GM19395 (cell line): ENCODE results near the gene PLXND1.

ENCODE experiments used
- ATAC-seq: cut with Tn5 transposase; IDR thresholded peaks from one replicate; pipeline ENCODE4 v1.9.1; 2021; ENCODE audit warnings: mild to moderate bottlenecking, moderate library complexity; ENCODE audit not compliant: unreplicated experiment

PLXND1 gene

GRCh38 chr3:129564981-129565644 is 41.4 kb downstream of the PLXND1 start:
- ATAC-seq: no peak

GRCh38 chr3:129563850-129564535 is 42.5 kb downstream of the PLXND1 start:
- no peak for ATAC-seq

DNA sequence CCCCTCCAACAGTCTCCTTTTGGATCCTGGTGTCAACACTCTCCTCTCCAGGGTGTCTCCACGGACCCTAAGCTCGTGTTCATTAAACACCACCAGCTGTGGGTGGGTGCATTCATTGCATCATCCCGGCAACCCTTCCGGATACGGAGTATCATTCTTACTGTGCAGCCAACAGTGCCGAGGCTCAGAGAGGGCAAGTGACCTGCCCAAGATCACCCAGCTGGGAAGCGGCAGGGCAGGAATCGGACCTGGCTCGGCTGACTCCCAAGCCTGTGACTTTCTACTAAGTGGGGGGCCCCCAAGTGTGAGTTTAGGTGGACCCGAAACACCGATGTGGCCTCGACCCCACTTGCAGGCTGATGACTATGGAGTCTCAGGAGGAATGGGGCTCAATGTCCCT is 43.1 kb downstream of the PLXND1 start:
- no peak for ATAC-seq

- ATAC-seq: no peak
These were observed 43.7 kb downstream of the PLXND1 start for GRCh38 chr3:129562803-129563202.

- no peak for ATAC-seq
These were observed 44.7 kb downstream of the PLXND1 start for GRCh38 chr3:129561619-129562248.

DNA sequence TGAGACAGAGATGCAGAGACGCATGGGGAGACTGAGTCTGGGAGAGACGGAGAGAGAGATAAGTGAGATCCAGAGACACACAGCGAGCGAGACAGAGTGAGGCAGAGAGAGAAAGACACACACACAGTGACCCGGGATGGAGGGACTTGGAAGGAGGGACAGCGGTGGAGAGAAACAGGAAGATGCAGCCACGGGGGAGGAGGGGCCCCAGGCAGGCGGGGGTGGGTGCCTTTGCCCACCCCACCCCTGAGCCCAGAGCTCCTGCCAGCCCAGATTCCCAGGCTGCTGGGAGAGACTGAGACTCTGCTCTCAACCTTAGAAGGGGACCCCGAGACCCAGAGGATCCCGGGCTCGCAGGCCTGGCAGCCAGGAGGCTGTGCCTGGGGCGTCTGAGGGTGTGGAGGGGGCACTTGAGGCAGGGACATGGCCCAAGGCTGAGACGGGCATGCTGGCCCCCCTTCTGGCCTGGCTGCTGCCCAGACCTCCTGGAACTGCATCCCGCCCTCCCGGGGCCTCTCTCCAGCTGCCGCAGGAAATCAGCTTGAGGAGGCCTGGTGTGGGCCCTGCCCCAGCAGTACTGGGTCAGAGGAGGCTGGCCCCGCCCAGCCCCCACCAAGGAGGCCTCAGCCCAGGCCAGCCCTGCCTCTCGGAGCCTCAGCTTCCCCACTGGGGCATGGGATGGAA is 45.4 kb downstream of the PLXND1 start:
- no peak for ATAC-seq

DNA sequence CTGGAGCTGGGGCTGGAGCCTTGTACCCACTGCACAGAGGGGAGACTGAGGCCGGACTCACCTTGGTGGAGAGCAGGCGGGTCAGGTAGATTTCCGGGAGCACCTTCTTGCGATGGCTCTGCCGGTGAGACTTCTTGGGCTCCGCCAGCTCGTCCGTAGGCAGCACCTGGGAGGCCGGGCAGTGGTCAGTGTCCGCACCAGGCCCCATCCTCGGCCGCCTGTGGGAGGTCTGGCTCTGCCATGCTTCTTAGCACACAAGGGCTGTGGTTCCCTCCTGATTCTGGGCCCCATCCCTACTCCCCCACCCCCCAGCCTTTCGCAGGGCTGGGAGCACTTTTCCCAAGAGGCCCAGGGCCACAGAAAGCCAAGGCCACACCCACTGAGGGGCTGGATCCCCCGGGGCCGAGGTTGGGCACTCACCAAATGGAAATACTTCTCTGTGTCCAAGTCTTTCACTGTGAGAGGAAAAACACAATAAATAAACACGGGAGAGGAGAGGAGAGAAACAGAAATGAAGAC is 46.1 kb downstream of the PLXND1 start:
- no peak for ATAC-seq

DNA sequence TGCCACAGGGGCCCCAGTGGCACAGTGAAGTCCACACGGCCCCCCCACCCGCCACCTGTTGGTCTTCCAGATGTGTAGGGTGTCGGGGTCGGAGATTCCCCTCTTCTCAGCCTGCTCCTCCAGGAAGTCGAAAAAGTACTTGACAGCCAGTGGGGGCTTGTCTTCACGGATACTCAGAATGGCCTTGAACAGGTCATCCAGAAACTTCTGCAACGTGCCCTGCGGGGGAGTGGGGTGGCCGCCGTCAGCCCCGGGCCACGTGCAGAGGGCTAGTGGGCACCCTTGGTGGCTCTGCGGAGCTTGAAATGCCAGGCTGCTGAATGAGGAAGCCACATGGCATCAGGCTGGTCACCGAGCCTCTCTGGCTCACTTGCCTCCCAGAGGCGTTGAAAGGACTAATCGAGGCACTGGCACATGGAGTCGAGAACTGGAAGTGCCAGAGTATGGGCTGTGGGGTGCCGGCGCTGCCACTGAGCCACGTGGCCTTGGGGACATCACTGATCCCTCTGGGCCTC is 46.9 kb downstream of the PLXND1 start:
- ATAC-seq: no peak

DNA sequence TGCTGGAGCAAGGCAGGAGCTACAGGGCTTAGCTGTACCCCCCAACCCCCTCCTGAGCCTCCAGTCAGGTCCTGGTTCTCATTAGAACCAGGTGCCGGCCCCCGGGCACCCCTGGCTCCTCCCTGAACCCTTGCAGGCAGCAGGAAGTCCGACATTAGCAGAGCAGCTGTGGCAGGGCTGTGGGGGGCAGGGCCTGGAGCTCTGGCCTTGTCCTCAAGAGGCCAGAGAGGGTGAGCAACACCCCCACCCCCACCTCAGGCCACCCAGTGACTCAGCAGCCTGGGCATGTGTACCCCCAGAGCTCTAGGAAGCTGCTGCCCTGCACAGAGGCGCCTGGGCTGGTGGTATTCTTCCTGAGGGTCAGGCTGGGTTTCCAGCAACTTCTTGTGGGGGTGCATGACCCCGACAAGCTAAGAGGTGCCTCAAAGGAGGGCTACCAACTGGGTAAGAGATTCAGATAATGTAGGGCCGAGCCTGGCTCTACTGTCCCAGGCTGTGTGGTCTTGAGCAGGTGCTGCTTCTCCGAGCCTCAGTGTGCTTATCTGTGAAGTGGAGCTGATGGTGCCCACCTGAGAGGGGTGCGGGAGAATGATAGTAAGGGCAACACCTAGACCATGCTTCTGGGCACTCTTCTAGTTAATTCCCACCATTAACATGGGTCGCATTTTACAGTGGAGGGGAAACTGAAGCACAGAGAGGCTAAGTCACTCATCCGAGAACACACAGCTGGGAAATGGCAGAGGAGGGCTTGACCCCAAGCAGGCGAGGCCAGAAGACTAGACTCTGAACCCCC is 47.5 kb downstream of the PLXND1 start:
- no peak for ATAC-seq

GRCh38 chr3:129558081-129558771 is 48.2 kb downstream of the PLXND1 start:
- no peak for ATAC-seq

DNA sequence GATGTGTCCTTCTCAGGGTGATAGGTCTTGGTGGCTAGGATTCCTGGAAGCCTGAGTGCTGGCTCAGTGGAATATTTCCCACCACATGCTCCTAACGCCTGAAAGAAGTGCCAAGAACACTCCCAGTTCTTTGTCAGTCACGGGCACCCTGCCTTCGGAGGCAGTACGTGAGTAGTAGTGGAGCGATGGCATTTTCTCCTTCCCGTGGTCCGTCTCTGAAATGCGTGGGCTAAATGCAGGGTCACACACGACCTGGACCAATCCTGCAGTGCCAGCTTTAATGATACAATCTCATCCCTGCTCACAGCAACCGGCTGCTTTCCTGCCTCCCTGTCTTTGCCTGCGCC is 49.0 kb downstream of the PLXND1 start:
- no peak for ATAC-seq

GRCh38 chr3:129556890-129557547 is 49.5 kb downstream of the PLXND1 start:
- no peak for ATAC-seq

GRCh38 chr3:129556358-129556695 is 50.1 kb downstream of the PLXND1 start:
- no peak for ATAC-seq

DNA sequence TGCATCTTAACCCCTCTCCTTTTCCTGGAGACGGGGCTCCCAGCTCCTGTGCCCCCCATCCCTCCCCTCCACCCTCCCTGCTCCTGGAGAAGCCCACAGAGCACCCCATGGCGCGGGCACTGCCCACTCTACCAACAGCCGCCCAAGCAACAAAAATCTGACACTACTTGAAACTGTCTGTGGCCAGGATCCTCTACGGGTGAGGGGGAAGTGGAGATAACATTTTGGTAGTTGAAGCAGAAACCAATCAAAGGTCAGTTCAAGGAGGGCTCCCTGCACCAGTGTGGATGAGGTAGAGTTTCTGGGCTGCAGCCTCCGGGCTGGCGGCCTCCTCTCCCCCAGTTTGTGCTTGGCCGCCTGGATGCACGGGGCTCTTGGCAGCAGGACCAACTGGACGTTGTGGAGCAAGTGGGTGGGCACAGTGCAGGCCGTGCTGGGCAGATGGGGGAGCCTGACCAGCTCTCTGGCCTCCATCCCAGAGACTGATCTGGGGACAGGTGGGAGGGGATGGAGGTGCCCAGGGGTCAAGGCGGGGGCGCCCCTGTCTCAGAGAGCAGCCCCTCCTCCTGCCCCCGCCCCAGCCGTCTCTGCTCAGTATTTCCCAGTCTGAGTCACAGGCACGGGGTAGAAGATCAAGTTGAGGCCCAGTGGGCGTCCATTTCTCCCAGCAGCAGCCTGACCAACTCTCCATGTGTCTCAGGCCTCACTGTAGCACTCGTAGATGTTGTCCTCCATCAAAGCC is 50.7 kb downstream of the PLXND1 start:
- ATAC-seq: no peak

DNA sequence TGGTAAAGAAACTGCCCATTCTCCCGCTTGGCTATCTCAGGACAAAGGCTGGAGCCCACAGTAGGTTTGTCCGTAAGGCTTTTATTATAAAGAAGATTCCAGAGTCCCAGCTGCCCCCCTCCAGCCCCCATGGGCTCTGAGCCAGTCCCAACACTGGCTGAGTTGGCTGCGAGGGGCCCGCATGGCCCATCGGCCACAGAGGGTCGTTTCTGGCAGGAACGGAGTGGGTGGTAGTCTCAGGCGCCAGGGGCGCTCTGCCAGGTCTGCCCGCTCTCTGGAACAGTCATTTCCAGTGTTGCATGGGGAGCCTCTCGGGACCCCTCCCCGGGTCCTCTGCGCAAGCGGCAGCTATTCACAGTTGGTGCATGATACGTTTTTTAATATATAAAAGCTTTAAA is 51.3 kb downstream of the PLXND1 start:
- no peak for ATAC-seq

- no peak for ATAC-seq
These were observed 51.9 kb downstream of the PLXND1 start for GRCh38 chr3:129554356-129555152.

DNA sequence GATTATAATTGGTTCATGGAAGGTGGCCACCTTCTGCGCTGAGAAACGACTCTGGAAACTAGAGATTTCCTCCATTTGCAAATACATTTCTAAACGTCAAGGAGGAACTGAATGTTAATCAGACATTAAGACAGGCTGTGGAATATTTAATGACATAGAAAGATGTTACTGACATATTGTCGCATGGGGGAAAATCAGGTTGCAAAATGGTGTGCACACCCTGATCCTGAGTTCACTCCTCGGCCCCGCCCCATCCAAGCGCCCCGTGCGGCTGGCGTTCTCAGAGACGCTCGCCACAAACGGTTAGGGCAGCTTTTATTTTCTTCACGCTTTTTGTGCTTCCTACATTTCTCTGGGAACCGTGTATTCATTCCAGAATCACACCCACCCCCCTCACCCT is 52.8 kb downstream of the PLXND1 start:
- ATAC-seq: no peak

DNA sequence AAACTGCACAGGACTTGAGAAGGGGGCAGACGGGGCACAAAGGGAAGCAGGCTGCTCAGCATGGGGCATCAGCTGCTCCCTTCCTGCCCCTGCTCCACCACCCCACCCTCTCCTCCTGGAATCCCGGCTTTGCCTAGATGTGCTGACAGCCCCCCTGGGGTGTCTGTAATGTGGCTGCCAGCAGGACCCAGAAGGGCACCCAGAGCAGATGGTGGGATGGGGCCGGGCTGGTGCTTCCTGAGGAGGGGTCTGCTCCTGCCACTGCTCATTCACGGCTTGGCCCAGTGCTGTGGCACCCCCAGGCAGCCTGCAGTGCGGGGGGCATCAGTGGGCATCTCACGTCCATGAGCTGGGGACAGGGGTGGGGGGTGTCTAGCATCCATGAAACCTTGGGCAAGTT is 53.3 kb downstream of the PLXND1 start:
- no peak for ATAC-seq
